Measurements from ENCODE around the gene FGF23. TPM values are rescaled to one million over a fixed set of nuclear protein-coding genes. Genes with fewer than 3 reads are reported as not detected.
A peak's percentile ranks its signal among the peaks of the same experiment; 100 is the strongest.

Gene FGF23
- total RNA-seq, 1 donor from 2014 or later, result not detected

DNA sequence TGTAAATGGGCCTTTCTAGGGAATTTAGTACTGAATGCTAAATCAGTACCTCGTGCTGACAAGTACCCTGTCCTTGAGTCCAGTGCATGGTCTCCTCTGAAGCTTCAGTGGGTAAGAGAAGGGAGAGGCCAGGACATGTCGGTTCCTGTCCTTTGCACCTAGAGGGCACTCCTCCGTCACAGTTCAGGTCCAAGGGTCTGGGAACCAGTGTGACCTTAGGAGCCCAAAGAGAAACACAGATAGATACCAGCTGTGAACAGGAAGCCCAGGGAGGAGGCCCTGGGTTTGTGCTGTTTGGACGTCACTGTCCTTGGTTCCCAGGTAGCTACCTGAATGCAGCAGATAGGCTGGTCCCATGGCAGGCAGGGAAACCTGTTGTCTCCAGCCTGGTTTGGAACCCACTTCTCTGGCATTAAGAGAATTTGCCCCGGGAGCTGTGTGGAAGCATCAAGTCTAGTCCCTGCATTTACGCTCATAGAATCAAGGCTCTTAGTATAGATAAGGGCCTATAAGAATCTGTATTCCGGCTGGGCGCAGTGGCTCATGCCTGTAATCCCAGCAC is 3.9 kb upstream of the FGF23 start:
- no peak for DNase-seq (ENCODE audit: low spot score)

GRCh38 chr12:4380332-4380731 is 820 bp upstream of the FGF23 start:
- no peak for DNase-seq (ENCODE audit: low spot score)

DNA sequence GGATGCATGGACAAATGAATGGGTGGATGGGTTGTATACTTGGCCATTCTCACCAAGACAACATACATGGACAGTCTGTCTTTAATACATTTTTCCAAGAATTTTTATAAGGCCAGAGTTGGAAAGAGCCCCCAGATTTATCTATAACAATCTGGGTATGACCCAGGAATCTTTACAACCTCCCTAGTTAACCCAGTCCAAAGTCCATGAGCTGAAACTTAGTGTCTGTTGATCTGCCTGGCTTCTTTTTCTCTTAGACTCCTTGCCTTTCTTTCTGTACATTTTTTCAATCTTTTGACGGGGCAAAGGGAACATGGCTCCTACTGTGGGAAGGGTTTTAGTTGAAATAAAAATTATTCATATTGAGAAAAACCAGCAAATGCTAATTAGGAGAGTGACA is 740 bp downstream of the FGF23 start:
- DNase-seq (ENCODE audit: low spot score), result no peak

GRCh38 chr12:4375449-4375848 is 4.1 kb downstream of the FGF23 start:
- no peak for DNase-seq (ENCODE audit: low spot score)

GRCh38 chr12:4372653-4373052 is 6.9 kb downstream of the FGF23 start:
- DNase-seq (ENCODE audit: low spot score), result no peak

DNA sequence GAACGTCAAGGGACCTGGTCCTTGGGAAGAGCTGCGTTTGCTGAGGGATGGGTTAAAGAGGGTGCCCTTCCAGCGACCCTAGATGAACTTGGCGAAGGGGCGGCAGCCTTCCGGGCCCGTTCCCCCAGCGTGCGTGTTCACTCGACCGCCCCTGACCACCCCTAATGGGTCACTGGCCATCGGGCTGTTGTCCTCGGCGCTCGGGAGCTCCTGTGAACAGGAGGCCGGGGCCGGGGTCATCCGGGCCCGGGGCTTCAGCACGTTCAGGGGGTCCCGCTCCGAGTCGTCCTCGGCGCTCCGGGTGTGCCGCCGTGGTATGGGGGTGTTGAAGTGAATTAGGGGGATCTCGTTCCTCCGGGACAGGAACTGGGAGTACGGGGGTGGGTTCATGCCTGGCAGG is 9.2 kb downstream of the FGF23 start:
- no peak for DNase-seq (ENCODE audit: low spot score)

DNA sequence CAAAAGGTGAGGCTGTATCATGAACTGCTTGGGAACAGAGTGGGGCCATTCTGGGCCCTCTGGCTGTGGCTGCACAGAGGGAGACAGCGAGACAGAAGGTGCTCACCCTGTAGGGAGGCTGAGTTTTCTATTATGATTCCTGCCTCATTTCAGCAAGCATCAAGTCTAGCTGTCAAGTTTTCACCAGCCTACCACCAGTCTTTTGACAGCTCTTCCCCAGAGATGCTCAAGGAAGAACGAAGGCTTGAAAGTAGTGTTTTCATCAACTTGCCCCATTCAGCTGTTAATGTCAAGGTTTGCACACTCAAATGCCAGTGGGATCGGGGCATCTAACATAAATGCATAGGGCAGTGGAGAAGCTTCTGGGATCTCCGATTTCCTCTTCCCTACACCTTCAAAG is 10.0 kb downstream of the FGF23 start:
- DNase-seq (ENCODE audit: low spot score), result no peak

- DNase-seq (ENCODE audit: low spot score), result no peak
These were observed 13.4 kb downstream of the FGF23 start for GRCh38 chr12:4366090-4366489.

- no peak for DNase-seq (ENCODE audit: low spot score)
These were observed 23.5 kb downstream of the FGF23 start for GRCh38 chr12:4356041-4356327.

- no peak for DNase-seq (ENCODE audit: low spot score)
These were observed 24.1 kb downstream of the FGF23 start for GRCh38 chr12:4355156-4356040.

- DNase-seq (ENCODE audit: low spot score), result no peak
These were observed 25.7 kb downstream of the FGF23 start for GRCh38 chr12:4353785-4354208.

GRCh38 chr12:4346931-4347330 is 32.6 kb downstream of the FGF23 start:
- no peak for DNase-seq (ENCODE audit: low spot score)

DNA sequence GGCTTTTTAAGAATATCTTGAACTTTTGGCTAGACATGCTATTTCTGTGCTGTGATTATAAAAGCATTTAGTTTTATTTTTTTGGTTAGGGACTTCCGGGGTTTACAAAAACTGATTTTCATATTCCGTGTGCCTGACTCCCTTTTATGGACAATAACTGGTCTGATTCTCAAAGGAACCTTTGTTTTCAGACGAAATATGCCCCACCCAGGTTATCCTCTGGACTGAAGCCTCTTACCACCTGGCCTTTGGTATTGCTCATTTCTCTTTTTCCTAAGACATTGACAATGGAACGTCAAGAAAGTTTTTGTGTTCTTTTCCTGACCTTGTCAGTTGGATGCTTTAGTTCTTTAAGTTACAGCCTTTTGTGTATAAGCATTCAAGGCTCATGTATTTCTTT is 47.7 kb downstream of the FGF23 start:
- no peak for DNase-seq (ENCODE audit: low spot score)

- DNase-seq (ENCODE audit: low spot score), result no peak
These were observed 48.3 kb downstream of the FGF23 start for GRCh38 chr12:4331221-4331620.

GRCh38 chr12:4330203-4330602 is 49.3 kb downstream of the FGF23 start:
- no peak for DNase-seq (ENCODE audit: low spot score)

- DNase-seq (ENCODE audit: low spot score), result no peak
These were observed 52.2 kb downstream of the FGF23 start for GRCh38 chr12:4327293-4327692.

GRCh38 chr12:4325966-4326365 is 53.5 kb downstream of the FGF23 start:
- no peak for DNase-seq (ENCODE audit: low spot score)

- DNase-seq (ENCODE audit: low spot score), result no peak
These were observed 55.1 kb downstream of the FGF23 start for GRCh38 chr12:4324366-4324765.

- DNase-seq (ENCODE audit: low spot score), result no peak
These were observed 56.1 kb downstream of the FGF23 start for GRCh38 chr12:4323396-4323795.

DNA sequence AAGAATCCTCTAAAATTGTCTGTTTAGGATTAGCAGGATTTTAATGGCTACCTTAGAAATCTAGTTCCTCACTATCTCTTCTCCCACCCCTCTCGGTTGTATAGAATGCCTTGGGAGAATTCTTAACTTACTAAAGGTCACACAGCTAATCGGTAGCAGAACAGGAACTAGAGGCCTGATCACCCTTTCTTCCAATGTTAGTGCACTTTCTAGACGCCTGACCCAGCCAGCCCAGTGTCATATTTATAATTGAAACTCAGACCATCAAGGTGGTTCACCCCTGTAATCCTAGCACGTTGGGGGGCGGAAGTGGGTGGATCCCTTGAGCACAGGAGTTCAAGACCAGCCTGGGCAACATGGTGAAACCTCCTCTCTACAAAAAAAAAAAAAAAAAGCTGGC is 56.8 kb downstream of the FGF23 start:
- no peak for DNase-seq (ENCODE audit: low spot score)

DNA sequence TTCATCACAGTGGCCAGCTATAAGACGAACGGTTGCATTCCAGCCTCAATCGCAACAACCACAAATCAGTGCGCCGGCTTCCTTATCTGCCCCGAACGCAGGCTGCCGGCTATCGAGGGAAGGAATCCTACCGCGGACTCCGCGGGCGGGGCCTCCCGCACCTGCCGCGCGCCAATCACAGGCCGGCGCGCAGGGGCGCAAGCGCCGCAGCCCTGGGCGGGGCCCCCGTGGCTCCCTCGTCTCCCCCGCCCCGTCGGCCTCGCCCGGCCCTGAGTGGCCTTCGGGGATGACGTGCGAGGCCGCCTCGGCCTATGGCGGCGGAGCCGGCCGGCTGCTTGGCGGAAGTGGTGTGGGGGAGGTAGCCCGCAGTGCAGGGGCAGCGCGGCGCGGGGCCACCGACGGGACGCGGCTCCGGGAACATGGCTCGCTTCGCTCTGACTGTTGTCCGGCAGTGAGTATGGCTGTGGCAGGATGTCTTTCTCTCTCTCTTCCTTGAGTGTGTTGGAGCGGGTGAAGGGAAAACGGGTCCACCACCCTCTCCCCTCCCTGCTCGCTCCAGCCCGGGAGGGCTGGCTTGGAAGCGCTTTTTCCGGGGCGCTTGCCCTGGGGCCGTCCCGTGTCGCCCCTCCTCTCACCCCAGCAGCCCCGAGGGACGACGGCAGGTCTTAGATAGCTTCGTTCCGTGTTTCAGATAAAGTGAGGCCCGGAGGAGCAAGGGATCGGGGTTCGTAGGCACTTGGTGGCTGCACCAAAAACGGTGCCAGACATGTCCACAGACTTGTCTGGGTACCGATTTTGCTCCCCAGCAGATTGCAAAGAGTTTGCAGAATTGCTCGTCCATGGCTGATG is 58.4 kb downstream of the FGF23 start, which contains the start of gene TIGAR:
TIGAR (plus strand) TSS at position 361 of the 849 bp plus-strand sequence; CDS start at position 420, 59 bp downstream.
- peak; percentile 93 for DNase-seq (ENCODE audit: low spot score)

GRCh38 chr12:4320497-4320852 is 59.0 kb downstream of the FGF23 start:
- no peak for DNase-seq (ENCODE audit: low spot score)

Measured in ureter (tissue), 1 donor.